C4-2B (cell line): ENCODE measurements around the gene PPTC7.
"Not testable (repeated sequence)": the region's sequence is repeated elsewhere in the genome, so short reads cannot be mapped to it uniquely, and the experiment has no call there.

Source experiments
- H3K27ac ChIP-seq: fragments of 450-650 bp; 2 replicates; pipeline ENCODE4 v1.5.1; 2017
- ZFX ChIP-seq: fragments of 450-650 bp; IDR thresholded peaks from 2 replicates; pipeline ENCODE4 v1.6.1; 2017
- TF ChIP-seq, protein P1 (sequence below): fragments of 450-650 bp; conservative IDR thresholded peaks from 2 replicates; pipeline ENCODE4 v1.5.1; 2017; ENCODE audit warnings: mild to moderate bottlenecking

Gene PPTC7

DNA sequence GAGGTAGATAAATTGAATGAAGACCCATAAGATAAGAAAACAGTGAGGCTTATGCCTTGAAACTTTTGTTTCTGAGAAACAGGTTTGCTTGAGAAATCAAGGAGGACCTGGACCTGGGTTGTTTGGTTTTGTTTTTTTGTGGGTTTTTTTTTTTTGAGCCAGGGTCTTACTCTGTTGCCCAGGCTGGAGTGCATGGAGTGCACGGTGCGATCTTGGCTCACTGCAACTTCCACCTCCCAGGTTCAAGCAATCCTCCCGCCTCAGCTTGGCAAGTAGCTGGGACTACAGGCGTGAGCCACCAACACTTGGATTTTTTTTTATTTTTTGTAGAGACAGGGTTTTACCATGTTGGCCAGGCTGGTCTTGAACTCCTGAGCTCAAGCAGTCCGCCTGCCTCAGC lies 9.0 kb upstream of the PPTC7 start:
- TF ChIP-seq, protein P1, sequence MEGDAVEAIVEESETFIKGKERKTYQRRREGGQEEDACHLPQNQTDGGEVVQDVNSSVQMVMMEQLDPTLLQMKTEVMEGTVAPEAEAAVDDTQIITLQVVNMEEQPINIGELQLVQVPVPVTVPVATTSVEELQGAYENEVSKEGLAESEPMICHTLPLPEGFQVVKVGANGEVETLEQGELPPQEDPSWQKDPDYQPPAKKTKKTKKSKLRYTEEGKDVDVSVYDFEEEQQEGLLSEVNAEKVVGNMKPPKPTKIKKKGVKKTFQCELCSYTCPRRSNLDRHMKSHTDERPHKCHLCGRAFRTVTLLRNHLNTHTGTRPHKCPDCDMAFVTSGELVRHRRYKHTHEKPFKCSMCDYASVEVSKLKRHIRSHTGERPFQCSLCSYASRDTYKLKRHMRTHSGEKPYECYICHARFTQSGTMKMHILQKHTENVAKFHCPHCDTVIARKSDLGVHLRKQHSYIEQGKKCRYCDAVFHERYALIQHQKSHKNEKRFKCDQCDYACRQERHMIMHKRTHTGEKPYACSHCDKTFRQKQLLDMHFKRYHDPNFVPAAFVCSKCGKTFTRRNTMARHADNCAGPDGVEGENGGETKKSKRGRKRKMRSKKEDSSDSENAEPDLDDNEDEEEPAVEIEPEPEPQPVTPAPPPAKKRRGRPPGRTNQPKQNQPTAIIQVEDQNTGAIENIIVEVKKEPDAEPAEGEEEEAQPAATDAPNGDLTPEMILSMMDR: no peak
- no peak for TF ChIP-seq ZFX
- H3K27ac ChIP-seq: no peak overlapping the region

DNA sequence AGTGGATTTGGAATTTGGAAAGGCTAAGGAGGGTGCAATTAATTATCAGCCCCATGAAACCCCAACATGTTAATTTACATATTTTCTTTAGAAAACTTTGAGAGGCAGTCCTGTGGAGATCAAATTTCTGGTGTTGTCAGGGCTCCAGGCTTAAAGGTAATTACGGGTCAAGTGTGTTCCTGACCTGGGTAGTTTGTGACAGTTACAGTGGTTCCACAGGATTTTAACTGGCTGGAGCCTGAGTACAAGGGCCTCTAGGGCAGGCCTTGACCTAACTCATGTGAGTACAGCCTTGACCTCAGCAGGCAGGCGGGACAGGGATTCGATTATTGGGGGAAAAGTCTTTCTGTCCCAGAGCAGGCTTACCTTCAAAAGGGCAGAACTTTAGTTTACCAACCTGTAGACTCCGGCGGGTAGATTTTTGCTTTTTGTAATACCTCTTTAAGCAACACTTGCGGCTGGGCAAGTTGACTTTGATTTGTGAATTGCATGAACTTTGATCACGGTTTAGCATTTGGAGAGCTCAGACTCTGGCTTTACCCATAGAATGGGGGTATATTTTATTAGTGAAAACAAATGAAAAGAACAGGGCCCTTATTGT lies 8.4 kb upstream of the PPTC7 start:
- TF ChIP-seq, protein P1: no peak
- TF ChIP-seq ZFX: peak; percentile 40; the same call in 1 of the 2 replicates
- peak overlapping the region; percentile 26; the same call in 1 of the 2 replicates for H3K27ac ChIP-seq

DNA sequence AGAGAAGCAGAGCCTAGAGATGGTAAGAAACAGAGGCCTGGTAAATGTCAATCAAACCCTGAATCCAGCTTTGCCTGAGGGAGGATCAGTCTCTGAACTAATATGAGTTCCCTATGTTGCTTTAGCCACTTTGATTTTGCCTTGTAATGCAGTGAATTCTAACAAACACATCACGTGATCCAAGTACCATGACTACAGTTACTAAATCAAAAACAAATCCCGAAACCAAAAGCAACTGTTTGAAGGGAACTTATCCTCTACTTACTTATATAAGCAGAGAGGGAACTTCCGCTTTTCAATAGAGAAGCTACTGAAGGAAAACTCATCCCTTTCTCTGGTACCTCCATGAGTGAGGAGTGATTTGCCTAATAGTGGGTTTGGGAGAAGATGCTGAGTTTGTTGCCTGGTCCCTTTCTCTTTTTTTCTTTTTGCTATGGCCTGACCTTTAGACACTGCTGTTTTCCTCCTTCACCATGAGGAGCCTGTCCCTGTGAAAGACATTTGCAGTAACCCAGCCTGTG lies 7.7 kb upstream of the PPTC7 start:
- no peak for TF ChIP-seq ZFX
- TF ChIP-seq, protein P1: no peak
- no peak overlapping the region; the same call in 1 of the 2 replicates for H3K27ac ChIP-seq

DNA sequence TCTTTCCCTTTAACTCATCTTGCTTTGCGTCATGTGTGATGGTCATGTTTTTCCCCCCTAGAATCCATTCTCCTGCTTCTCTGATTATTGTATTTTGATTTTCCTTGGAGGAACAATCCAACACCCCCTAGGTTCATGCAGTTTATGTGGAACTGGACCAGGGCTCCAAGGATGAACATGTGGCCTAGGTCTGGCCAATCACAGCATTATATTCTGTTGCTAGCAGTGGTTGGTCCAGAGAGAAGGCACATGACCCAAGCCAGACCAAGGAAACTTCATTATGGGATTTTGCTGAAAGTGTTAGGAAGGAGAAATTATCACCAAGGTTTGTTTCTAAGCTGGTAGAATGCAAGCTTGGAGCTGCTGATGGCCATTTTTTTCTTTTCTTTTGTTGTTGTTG lies 6.9 kb upstream of the PPTC7 start:
- no peak overlapping the region for H3K27ac ChIP-seq
- TF ChIP-seq ZFX: no peak
- TF ChIP-seq, protein P1: no peak

DNA sequence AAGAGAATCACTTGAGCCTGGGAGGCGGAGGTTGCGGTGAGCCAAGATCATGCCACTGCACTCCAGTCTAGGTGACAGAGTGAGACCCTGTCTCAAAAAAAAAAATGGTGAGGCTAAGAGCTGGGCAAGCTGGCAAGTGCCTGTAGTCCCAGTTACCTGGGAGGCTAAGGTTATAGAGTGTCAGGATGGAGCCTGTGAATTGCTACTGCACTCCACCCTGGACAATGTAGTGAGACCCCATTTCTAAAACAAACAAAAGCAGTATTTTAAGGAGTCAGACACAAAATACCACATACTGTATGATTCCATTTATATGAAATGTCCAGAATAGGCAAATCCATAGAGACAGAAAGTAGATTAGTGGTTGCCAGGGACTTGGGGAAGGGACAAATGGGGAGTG lies 4.0 kb upstream of the PPTC7 start:
- not testable (repeated sequence) for H3K27ac ChIP-seq

DNA sequence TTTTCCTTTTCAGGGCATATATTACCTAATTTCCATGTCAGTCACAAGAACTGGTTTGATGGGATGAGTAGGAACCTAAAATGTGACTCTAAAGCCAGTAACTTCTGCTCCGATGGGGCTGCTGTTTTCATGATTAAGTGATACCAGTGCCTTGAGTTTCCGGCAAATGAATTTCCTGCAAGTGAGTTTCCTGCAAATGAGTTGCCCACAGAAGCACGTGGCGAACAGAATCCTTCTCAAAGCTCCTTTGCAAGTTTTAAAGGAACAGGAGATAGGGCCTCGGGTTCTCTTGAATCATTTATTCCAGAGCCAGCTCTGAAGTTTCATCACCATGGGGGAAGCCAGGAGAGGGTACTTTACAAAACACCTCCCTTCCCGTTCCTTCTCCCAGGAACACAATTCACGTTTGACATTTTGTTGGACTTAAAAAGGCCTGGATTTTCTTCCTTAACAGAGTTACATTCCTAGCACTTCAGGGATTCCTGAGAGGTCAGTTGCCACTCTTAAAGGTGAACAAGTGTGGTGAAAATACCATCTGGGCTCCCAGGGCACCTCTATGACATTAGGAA lies 2.2 kb upstream of the PPTC7 start:
- no peak overlapping the region for H3K27ac ChIP-seq

DNA sequence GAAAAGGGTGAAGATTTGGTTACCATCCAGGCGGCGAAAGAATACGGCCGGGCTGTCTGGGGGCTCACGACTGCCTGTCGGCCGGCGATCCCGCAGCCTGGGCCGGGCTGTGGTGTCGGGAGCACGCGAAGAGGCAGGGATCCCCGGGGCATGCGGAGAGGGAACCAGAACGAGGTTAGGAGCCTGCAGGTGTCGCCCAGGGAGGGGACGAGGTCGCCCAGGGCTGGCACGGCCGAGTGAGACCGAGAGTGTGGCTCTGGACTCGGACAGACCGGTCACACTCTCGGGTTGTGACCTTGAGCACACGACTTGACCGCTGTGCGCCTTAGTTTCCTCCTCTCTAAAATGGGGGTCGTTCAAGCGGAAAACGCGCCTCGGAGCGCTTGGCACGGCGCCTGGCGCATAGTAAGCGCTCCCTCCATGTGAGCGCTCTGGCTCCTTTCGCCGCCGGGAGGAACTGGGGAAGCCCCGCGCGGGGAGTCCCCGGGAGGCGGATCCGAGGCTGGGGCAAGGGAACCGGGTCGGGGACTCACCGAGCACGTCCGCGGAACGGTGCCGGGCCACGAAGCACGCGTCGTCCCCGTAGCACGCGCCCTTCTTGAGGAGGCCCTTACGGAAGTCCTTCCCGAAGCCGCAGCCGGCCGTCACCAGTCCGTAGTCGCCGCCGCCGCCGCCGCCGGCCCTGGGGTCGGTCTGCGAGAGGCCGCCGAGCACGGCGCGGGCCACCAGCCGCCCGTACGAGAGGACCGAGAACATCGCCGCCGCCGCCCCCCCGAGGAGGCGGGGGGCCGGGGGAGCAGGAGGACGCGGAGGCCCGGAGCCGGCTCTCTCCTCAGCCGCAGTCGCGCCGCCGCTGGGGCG lies 612 bp downstream of the PPTC7 start:
- H3K27ac ChIP-seq: peak overlapping the region; percentile 91
- TF ChIP-seq ZFX: peak; percentile 80
- TF ChIP-seq, protein P1: no peak

More for the DNA sequence above, 2.2 kb upstream of the PPTC7 start:
- TF ChIP-seq ZFX: no peak
- TF ChIP-seq, protein P1: no peak
